Psoas muscle (tissue), 8 donors: ENCODE results near the gene ADAMTS13. TPM values are rescaled to one million over a fixed set of nuclear protein-coding genes. Genes with fewer than 3 reads are reported as not detected.

Source experiments
- ATAC-seq, 4 donors: fragments of 200-7000 bp; cut with Tn5 transposase; one replicate each; pipeline ENCODE4 v1.9.1; 2020; ENCODE audit warnings: moderate library complexity in 3 of 4, mild to moderate bottlenecking in 2 of 4
- DNase-seq, 2 donors: peaks; one replicate each; pipeline ENCODE4 v3.0.0-alpha.2; 2020
- H3K27ac ChIP-seq: fragments of 200-600 bp; one replicate; pipeline ENCODE4 v1.8.0; 2022
- H3K27me3 ChIP-seq, 3 donors: fragments of 200-600 bp in 1 of 3; one replicate each; pipeline versions ENCODE4 v1.6.1 to v1.8.0; 2013 to 2022; ENCODE audit warnings: low read length in 2 of 3, mild to moderate bottlenecking in 2 of 3, moderate library complexity in 1 of 3; ENCODE audit not compliant: insufficient read depth in 3 of 3
- H3K36me3 ChIP-seq, 2 donors: fragments of 200-600 bp in 1 of 2; one replicate each; pipeline versions ENCODE4 v1.6.1 to v1.8.0; 2013 to 2022; ENCODE audit warnings: low read depth in 1 of 2, mild to moderate bottlenecking in 1 of 2, moderate library complexity in 1 of 2; ENCODE audit not compliant: insufficient read depth in 1 of 2
- H3K4me1 ChIP-seq: fragments of 200-600 bp; one replicate; pipeline ENCODE4 v1.8.0; 2022
- H3K4me3 ChIP-seq: fragments of 200-600 bp; one replicate; pipeline ENCODE4 v1.8.0; 2022; ENCODE audit warnings: mild to moderate bottlenecking
- H3K9me3 ChIP-seq: fragments of 200-600 bp; one replicate; pipeline ENCODE4 v1.8.0; 2022
- WGBS, 3 donors: extraction: QIAGEN DNeasy Blood & Tissue Kit; methylation state at CpG; one replicate each; pipeline versions ENCODE4 v1.1.6 to v1.1.7; 2013; 5-methylcytosine and 5-hydroxymethylcytosine counted together
- intact Hi-C, 2 donors: fragments of 100-400 bp; cut with DNase I; formaldehyde crosslinking; loops; one replicate each; pipeline versions ENCODE4 v1.11.0 to v1.14.2; 2022
- polyA plus RNA-seq, 3 donors: library from polyadenylated mRNA; stranded (reverse); fragments of 200-250 nt; gene quantifications; one replicate each; pipeline ENCODE4 v1.2.3, GENCODE V29; 2013
- total RNA-seq, 4 donors: library from RNA; stranded (reverse); fragmentation: NEBNext Ultra II Directional in 2 of 4; extraction: Animal tissue kit (Norgen Biotek cat#: 25700) in 2 of 4; gene quantifications; one replicate each; pipeline versions ENCODE4 v1.2.1 to v1.2.4, GENCODE V29; 2021 to 2023
- TF ChIP-seq, protein P1 (sequence below): fragments of 200-600 bp; IDR thresholded peaks from one replicate; pipeline ENCODE4 v1.8.0; 2022; ENCODE audit warnings: antibody characterized with exemption
- donor health status: healthy with polysubstance abuse.
- donor health status: DM: no; HTN: no; CAD: no; lungs with moderate emphysema.
- donor health status: Bipolar disorder and iron deficiency.
- donor health status: healthy.
- donor health status: DM: yes; HTN: yes; CAD: no.
- donor health status: DM: no; HTN: no; CAD: no.
- donor health status: DM: no; HTN: no; CAD: no.
- donor health status: DM: yes; HTN: yes; CAD: no.

Gene ADAMTS13
- total and polyA plus RNA-seq, 7 donors, result 0.73 to 6.7 (median 2.5) TPM

DNA sequence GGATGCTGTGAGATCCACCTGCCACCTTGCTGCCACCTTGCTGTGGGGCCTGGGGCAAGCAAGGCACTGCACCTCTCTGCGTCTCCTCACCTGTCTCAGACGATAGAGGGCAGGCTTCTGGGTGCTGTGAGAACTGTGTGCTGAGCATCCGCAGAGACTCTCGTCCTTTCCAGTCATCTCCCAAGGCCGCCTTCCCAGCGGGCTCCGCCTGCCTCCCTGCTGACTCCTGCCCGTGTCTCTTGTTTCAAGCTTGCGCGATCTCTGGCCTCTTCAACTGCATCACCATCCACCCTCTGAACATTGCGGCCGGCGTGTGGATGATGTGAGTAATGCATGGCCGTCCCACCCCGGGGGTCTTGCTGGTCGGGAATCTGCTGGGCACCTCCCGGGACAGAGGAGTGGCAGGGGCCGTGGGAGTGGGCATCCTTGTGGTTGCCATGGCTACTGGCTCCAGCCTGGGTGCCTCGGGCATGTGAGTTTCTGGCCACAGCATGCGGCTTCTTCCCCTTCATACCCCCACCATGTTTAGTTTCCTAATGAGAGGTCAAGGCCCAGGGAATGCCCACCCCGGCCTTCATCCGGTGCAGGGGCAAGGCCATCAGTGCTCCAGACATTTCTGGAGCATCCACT lies 41.2 kb downstream of the ADAMTS13 start:
- Histone ChIP-seq H3K4me3 (no peak overlapping the region), H3K27ac (no peak overlapping the region), H3K36me3 (peaks cover 0 to 23% of the 10 kb centered on the region in 2 donors), H3K27me3 (no peaks in the 10 kb centered on the region), H3K4me1 (peaks cover 17% of the 10 kb centered on the region), H3K9me3 (no peaks in the 10 kb centered on the region)
- WGBS, 3 donors, result 89 to 91% (median 89%) methylated on average over 21 to 22 of the region's 22 CpGs
- DNase-seq (no peak), ATAC-seq (no peak)
- intact Hi-C loops, result loop anchor here (5.0 to 10.0 kb wide), 2 partner anchors 46 to 109 kb away; partner anchors contain the start of genes REXO4 (in 1 of the 2), SURF1 (in 1 of the 2) and SURF2 (in 1 of the 2)
- TF ChIP-seq, protein P1, sequence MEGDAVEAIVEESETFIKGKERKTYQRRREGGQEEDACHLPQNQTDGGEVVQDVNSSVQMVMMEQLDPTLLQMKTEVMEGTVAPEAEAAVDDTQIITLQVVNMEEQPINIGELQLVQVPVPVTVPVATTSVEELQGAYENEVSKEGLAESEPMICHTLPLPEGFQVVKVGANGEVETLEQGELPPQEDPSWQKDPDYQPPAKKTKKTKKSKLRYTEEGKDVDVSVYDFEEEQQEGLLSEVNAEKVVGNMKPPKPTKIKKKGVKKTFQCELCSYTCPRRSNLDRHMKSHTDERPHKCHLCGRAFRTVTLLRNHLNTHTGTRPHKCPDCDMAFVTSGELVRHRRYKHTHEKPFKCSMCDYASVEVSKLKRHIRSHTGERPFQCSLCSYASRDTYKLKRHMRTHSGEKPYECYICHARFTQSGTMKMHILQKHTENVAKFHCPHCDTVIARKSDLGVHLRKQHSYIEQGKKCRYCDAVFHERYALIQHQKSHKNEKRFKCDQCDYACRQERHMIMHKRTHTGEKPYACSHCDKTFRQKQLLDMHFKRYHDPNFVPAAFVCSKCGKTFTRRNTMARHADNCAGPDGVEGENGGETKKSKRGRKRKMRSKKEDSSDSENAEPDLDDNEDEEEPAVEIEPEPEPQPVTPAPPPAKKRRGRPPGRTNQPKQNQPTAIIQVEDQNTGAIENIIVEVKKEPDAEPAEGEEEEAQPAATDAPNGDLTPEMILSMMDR, result no peak

DNA sequence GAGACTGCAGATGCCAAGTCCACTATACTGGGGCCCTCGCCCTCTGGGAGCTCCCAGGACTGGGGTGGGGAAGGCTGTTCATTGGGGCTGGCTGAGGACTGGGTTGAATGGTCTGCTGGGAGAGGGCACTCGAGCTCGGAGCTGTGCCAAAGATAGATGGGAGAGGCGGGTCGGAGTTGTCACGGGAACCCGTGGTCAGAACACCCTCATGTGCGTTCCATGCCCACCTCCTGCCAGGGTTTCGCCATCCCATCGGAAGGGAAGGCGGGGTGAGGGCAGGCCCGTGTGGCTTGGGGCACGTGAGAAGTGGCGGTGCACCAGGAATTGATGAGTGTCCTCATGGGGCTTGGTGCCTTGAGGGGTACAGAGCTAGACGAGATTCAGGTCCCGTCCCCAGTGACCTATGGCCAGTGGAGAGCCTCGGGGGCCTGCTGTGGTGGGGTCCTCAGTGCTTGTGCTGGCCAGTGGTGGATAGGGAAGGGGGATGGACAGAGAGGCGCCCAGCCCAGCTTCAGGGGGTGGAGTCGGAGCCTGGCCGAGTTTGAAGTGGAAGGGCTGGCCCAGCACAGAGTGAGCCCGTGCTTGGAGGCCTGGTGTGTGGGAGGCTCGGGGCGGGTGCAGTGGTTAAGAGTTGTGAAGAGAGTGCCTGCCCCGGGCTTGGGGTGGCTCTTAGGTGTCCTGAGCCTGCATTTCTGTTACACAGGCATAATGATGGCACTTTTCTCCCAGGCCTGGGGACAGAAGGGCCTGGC lies 41.9 kb downstream of the ADAMTS13 start:
- no peak overlapping the region for H3K27ac ChIP-seq
- TF ChIP-seq, protein P1, result no peak
- H3K27me3 ChIP-seq, result no peaks in the 10 kb centered on the region
- no peaks in the 10 kb centered on the region for H3K9me3 ChIP-seq
- 88 to 92% (median 90%) methylated on average over 19 to 24 of the region's 24 CpGs for WGBS, 3 donors
- H3K4me3 ChIP-seq, result no peak overlapping the region
- intact Hi-C loops, result loop anchor here (5.0 to 10.0 kb wide), 2 partner anchors 47 to 109 kb away; partner anchors contain the start of genes REXO4 (in 1 of the 2), SURF1 (in 1 of the 2) and SURF2 (in 1 of the 2)
- DNase-seq, result no peak
- peaks cover 0 to 30% of the 10 kb centered on the region in 2 donors for H3K36me3 ChIP-seq
- H3K4me1 ChIP-seq, result peaks cover 11% of the 10 kb centered on the region
- no peak for ATAC-seq

DNA sequence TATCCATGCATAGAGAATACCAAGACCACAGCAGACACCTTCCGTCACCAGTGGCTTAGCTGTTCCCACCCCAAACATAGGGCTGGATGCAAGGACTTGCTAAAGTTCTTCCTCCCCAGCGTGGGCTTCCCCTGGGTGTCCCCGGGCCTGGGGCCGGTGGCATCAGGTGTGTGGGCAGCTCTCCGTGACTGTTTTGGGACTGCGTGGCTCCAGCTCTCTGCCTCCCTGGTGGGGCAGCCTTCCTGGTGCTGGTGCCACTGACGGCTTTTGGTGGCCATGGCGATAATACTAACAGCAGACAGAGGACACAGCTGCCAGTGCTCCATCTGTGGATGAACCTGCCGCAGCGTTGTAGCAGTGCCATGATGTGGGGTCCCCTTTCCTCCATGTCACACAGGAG lies 42.5 kb downstream of the ADAMTS13 start:
- ATAC-seq, result no peak
- Histone ChIP-seq H3K4me1 (peaks cover 9% of the 10 kb centered on the region), H3K27ac (no peak overlapping the region), H3K9me3 (no peaks in the 10 kb centered on the region), H3K27me3 (no peaks in the 10 kb centered on the region), H3K36me3 (peaks cover 0 to 30% of the 10 kb centered on the region in 2 donors), H3K4me3 (no peak overlapping the region)
- no peak for DNase-seq
- 88 to 92% (median 91%) methylated on average over 10 of the region's 10 CpGs for WGBS, 3 donors
- TF ChIP-seq, protein P1, result no peak
- intact Hi-C loops, result loop anchor here (5.0 to 10.0 kb wide), 2 partner anchors 47 to 110 kb away; partner anchors contain the start of genes REXO4 (in 1 of the 2), SURF1 (in 1 of the 2) and SURF2 (in 1 of the 2)

DNA sequence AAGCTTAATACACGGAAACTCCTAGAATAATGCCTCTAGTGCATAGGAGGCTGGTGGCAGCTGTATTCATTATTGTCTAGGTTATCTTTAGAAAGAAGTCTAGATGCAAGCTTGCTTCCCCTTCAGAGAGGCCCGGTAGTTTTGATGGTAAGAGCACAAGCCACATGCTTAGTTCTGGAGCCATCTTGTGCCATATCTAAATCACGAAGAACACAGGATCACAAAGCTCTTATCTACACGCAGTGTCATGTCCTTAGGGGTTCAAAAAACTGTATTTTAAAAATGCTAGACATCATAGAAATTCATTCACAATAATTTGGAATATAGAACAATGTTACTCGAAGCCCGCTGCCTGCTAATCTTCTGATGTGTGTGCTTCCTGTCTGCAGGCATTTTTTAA lies 43.8 kb downstream of the ADAMTS13 start:
- H3K27me3 ChIP-seq, result no peaks in the 10 kb centered on the region
- 79 to 85% (median 81%) methylated on average over 6 of the region's 6 CpGs for WGBS, 3 donors
- H3K4me3 ChIP-seq, result no peak overlapping the region
- peaks cover 2% of the 10 kb centered on the region for H3K4me1 ChIP-seq
- DNase-seq (no peak), ATAC-seq (no peak)
- H3K9me3 ChIP-seq, result no peaks in the 10 kb centered on the region
- no peak overlapping the region for H3K27ac ChIP-seq
- intact Hi-C loops, result loop anchor here in 1 of 2 donors (10.0 kb wide), 1 partner anchor 111 kb away; the partner anchor contains the start of genes SURF1 and SURF2
- peaks cover 0 to 30% of the 10 kb centered on the region in 2 donors for H3K36me3 ChIP-seq
- TF ChIP-seq, protein P1, result no peak
